Pancreas (tissue), 10 donors: ENCODE measurements around the gene MTCH2. TPM values are rescaled to one million over a fixed set of nuclear protein-coding genes. Genes with fewer than 3 reads are reported as not detected.

Experiments
- ATAC-seq, 4 donors: fragments of 200-7000 bp; cut with Tn5 transposase; one replicate each; pipeline versions ENCODE4 v1.8.0 to v1.9.1; 2020; ENCODE audit warnings: mild to moderate bottlenecking in 4 of 4, moderate library complexity in 4 of 4
- DNase-seq, 6 donors: peaks; one replicate each; pipeline ENCODE4 v3.0.0-alpha.2; 2020
- FAIRE-seq: peaks from 2 replicates; lab custom pipeline; 2012; peaks lifted over from hg19 to GRCh38; lab: Jason Lieb, UNC
- H3K27ac ChIP-seq, 4 donors: fragments of 200-600 bp; sonication (generic); 1 replicate in 3 of 4; 2 replicates in 1 of 4; pipeline versions ENCODE4 v1.5.0 to v1.8.0; 2020
- H3K27me3 ChIP-seq, 4 donors: fragments of 200-600 bp; one replicate each; pipeline ENCODE4 v1.8.0; 2021
- H3K36me3 ChIP-seq, 3 donors: fragments of 200-600 bp; sonication (generic) in 1 of 3; one replicate each; pipeline versions ENCODE4 v1.5.0 to v1.8.0; 2020 to 2021
- H3K4me1 ChIP-seq, 3 donors: fragments of 200-600 bp; one replicate each; pipeline ENCODE4 v1.8.0; 2021
- H3K4me3 ChIP-seq, 4 donors: fragments of 200-600 bp; sonication (generic) in 2 of 4; one replicate each; pipeline versions ENCODE4 v1.5.0 to v1.8.0; 2020 to 2021
- H3K9me3 ChIP-seq, 4 donors: fragments of 200-600 bp; one replicate each; pipeline ENCODE4 v1.8.0; 2021
- WGBS, 2 donors: extraction: QIAGEN DNeasy Blood & Tissue Kit; methylation state at CpG; one replicate each; pipeline ENCODE4 v1.1.7; 2013; 5-methylcytosine and 5-hydroxymethylcytosine counted together
- intact Hi-C, 3 donors: fragments of 100-400 bp; cut with DNase I; formaldehyde crosslinking; loops; one replicate each; pipeline versions ENCODE4 v1.11.1 to v1.14.2; 2022
- polyA plus RNA-seq, 2 donors: library from polyadenylated mRNA; stranded (reverse); fragments of 200-250 nt; gene quantifications; one replicate each; pipeline ENCODE4 v1.2.3, GENCODE V29; 2013
- total RNA-seq, 6 donors: library from RNA; stranded (reverse); fragmentation: NEBNext Ultra II Directional in 4 of 6; extraction: Animal tissue kit (Norgen Biotek cat#: 25700) in 4 of 6; gene quantifications; one replicate each; pipeline versions ENCODE4 v1.2.1 to v1.2.4, GENCODE V29; 2021 to 2023
- TF ChIP-seq, protein P1 (sequence below), 4 donors: fragments of 200-600 bp; sonication (generic) in 3 of 4; IDR thresholded peaks; one replicate each; pipeline versions ENCODE4 v1.5.0 to v1.8.0; 2021; ENCODE audit warnings: antibody characterized with exemption in 4 of 4
- donor health status: healthy with polysubstance abuse.
- donor health status: DM: no; HTN: no; CAD: no; lungs with moderate emphysema.
- donor health status: DM: no; HTN: no; CAD: no.
- donor health status: control.
- donor health status: control.
- donor health status: Bipolar disorder and iron deficiency.
- donor health status: DM: yes; HTN: yes; CAD: no.
- donor health status: DM: no; HTN: no; CAD: no.
- donor health status: DM: no; HTN: no; CAD: no.
- donor health status: DM: yes; HTN: yes; CAD: no.

The MTCH2 gene
- total and polyA plus RNA-seq, 8 donors, result 13.5 to 34.2 (median 22.4) TPM

DNA sequence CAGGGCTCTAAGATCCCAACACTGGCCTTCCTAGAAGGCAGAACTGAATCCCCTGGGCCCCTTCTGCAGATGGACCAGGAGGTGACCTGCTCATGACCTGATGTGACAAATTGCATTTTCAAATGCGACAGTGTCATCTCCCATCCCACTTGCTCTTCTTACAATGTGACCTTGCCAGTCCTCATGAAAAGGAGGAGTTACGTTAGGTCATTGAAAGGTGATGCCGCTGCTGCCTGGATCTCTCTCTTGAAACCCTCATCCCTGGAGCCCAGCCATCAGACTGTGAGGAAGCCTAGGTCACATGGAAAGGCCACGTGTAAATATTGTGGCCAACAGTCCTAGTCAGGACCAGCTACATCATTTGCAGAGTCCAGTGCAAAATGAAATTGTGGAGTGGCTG is 42.5 kb downstream of the MTCH2 start:
- Histone ChIP-seq H3K9me3 (no peaks in the 10 kb centered on the region), H3K4me1 (no peaks in the 10 kb centered on the region), H3K36me3 (no peaks in the 10 kb centered on the region), H3K27ac (no peak overlapping the region), H3K27me3 (no peaks in the 10 kb centered on the region), H3K4me3 (no peak overlapping the region)
- 69 to 77% methylated on average over 4 of the region's 4 CpGs for WGBS, 2 donors
- DNase-seq, result no peak
- intact Hi-C loops, result no loop called here
- TF ChIP-seq, protein P1, sequence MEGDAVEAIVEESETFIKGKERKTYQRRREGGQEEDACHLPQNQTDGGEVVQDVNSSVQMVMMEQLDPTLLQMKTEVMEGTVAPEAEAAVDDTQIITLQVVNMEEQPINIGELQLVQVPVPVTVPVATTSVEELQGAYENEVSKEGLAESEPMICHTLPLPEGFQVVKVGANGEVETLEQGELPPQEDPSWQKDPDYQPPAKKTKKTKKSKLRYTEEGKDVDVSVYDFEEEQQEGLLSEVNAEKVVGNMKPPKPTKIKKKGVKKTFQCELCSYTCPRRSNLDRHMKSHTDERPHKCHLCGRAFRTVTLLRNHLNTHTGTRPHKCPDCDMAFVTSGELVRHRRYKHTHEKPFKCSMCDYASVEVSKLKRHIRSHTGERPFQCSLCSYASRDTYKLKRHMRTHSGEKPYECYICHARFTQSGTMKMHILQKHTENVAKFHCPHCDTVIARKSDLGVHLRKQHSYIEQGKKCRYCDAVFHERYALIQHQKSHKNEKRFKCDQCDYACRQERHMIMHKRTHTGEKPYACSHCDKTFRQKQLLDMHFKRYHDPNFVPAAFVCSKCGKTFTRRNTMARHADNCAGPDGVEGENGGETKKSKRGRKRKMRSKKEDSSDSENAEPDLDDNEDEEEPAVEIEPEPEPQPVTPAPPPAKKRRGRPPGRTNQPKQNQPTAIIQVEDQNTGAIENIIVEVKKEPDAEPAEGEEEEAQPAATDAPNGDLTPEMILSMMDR (IDR thresholded peaks at IDR 0.05), result no peak
- ATAC-seq, result no peak
- FAIRE-seq, result no peak

DNA sequence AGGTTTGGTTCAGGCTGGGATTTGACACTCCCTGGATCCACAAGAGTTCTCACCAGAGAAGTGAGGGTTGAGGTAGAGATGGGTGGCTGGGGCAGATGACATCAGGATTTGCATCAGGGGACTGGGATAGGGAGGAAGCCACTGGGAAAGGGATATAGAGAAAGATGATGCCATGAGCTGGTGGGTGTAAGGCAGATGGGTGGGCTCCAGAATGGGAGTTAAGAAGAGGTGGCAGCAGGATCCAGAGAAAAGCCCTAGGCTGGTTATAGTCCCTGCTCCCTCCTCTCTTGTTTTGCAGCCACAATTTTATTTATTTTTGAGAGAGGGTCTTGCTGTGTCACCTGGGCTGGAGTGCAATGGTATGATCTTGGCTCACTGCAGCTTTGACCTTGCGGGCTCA is 46.4 kb downstream of the MTCH2 start:
- no peaks in the 10 kb centered on the region for H3K27me3 ChIP-seq
- H3K36me3 ChIP-seq, result no peaks in the 10 kb centered on the region
- intact Hi-C loops, result no loop called here
- H3K27ac ChIP-seq, result no peak overlapping the region
- TF ChIP-seq, protein P1 (IDR thresholded peaks at IDR 0.05), result no peak
- DNase-seq (no peak), FAIRE-seq (no peak), ATAC-seq (no peak)
- H3K9me3 ChIP-seq, result no peaks in the 10 kb centered on the region
- no peak overlapping the region for H3K4me3 ChIP-seq
- 98 to 100% methylated on average over 1 of the region's 1 CpG for WGBS, 2 donors
- no peaks in the 10 kb centered on the region for H3K4me1 ChIP-seq

DNA sequence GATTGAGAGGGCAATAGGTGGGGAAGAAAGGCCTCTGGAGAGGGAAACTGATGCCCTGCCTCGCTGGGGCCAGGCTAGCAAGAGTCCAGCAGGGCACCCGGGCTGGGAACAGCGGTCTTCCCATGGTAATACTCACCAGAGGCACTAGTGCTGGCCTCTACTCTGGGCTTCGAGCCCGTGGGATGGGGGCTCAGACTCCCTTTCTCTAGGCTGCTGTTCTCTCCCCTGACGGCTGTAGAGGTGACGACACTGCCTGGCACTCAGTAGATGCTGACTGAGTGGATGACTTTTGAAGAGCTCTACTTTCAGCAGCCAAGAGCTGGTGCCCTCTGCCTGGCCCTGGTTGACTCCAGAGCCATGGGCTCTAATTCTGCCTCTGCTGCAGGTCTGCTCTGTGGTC is 47.3 kb downstream of the MTCH2 start:
- Histone ChIP-seq H3K27ac (no peak overlapping the region), H3K27me3 (no peaks in the 10 kb centered on the region), H3K4me1 (no peaks in the 10 kb centered on the region), H3K9me3 (no peaks in the 10 kb centered on the region), H3K4me3 (no peak overlapping the region), H3K36me3 (no peaks in the 10 kb centered on the region)
- TF ChIP-seq, protein P1 (IDR thresholded peaks at IDR 0.05), result no peak
- ATAC-seq (no peak), DNase-seq (no peak), FAIRE-seq (no peak)
- intact Hi-C loops, result no loop called here
- 56 to 57% methylated on average over 7 of the region's 7 CpGs for WGBS, 2 donors

GRCh38 chr11:47593934-47594855 is 48.2 kb downstream of the MTCH2 start, which contains the start of gene C1QTNF4:
Gene C1QTNF4 (minus strand): TSS chr11:47594411. CDS start chr11:47590810, 3,601 bp downstream.
- no peaks in the 10 kb centered on the region for H3K4me1 ChIP-seq
- DNase-seq, result no peak
- TF ChIP-seq, protein P1 (IDR thresholded peaks at IDR 0.05), result no peak
- no peaks in the 10 kb centered on the region for H3K9me3 ChIP-seq
- H3K4me3 ChIP-seq, result peak within 1 kb of the TSS in 3 of 4 donors; percentile 3 to 37 (median 14)
- intact Hi-C loops, result no loop called here
- H3K27me3 ChIP-seq, result no peaks in the 10 kb centered on the region
- WGBS, 2 donors, result 2 to 3% methylated on average over 43 to 48 of the region's 48 CpGs
- peak in 3 of 4 donors; percentile 29 to 55 (median 32) for ATAC-seq
- H3K36me3 ChIP-seq, result no peaks in the 10 kb centered on the region
- H3K27ac ChIP-seq, result no peak within 1 kb of the TSS
- no peak for FAIRE-seq

- FAIRE-seq, result no peak
- H3K4me3 ChIP-seq, result no peak overlapping the region
- H3K36me3 ChIP-seq, result no peaks in the 10 kb centered on the region
- peak in 1 of 4 donors; percentile 11 for ATAC-seq
- H3K9me3 ChIP-seq, result no peaks in the 10 kb centered on the region
- 4 to 10% methylated on average over 6 of the region's 6 CpGs for WGBS, 2 donors
- DNase-seq, result no peak
- H3K4me1 ChIP-seq, result no peaks in the 10 kb centered on the region
- intact Hi-C loops, result no loop called here
- no peaks in the 10 kb centered on the region for H3K27me3 ChIP-seq
- H3K27ac ChIP-seq, result no peak overlapping the region
- TF ChIP-seq, protein P1 (IDR thresholded peaks at IDR 0.05), result no peak
These were observed 48.8 kb downstream of the MTCH2 start for GRCh38 chr11:47593492-47593933.
